IMR-90 (cell line): ENCODE results near the gene CD177. TPM values are rescaled to one million over a fixed set of nuclear protein-coding genes. Genes with fewer than 3 reads are reported as not detected.
"Not testable (repeated sequence)": the region's sequence is repeated elsewhere in the genome, so short reads cannot be mapped to it uniquely, and the experiment has no call there.

Source experiments
- ATAC-seq: fragments of 200-7000 bp; cut with Tn5 transposase; 2 replicates; pipeline ENCODE4 v1.9.1; 2020; ENCODE audit warnings: low read depth, mild to moderate bottlenecking, moderate library complexity
- BruUV-seq: library from RNA; stranded (reverse); fragments of 400-500 nt; replicated peaks from 2 replicates; lab custom pipeline; 2021; lab: Mats Ljungman, UMichigan
- CTCF ChIA-PET: fragments of 300-600 bp; formaldehyde crosslinking; extraction: SDS; loops from one replicate; lab custom pipeline; 2021; ENCODE audit warnings: antibody characterized with exemption; lab: Yijun Ruan, JAX
- POLR2A ChIA-PET: fragments of 300-600 bp; sonication (Branson Sonifier 250); formaldehyde crosslinking; loops from one replicate; lab custom pipeline; 2022; ENCODE audit warnings: antibody characterized with exemption; ENCODE audit not compliant: unreplicated experiment; lab: Charles Lee
- DNase-seq: peaks from one replicate; pipeline ENCODE4 v3.0.0; 2013
- H2AFZ ChIP-seq: replicated peaks from 2 replicates; pipeline ENCODE3; 2013; ENCODE audit warnings: low read length, mild to moderate bottlenecking; ENCODE audit not compliant: poor library complexity
- H2AK5ac ChIP-seq: 2 replicates; pipeline ENCODE4 v1.6.1; 2013; ENCODE audit warnings: low read depth, low read length, inconsistent platforms
- H2AK9ac ChIP-seq: replicated peaks from 2 replicates; pipeline ENCODE3; 2013; ENCODE audit warnings: mild to moderate bottlenecking, low read depth, low read length, moderate library complexity; ENCODE audit not compliant: poor library complexity
- H2BK120ac ChIP-seq: 2 replicates; pipeline ENCODE4 v1.6.1; 2013; ENCODE audit warnings: low read depth, low read length, inconsistent platforms
- H2BK15ac ChIP-seq: 3 replicates; pipeline ENCODE4 v1.6.1; 2013; ENCODE audit warnings: low read depth, low read length, inconsistent platforms
- H2BK20ac ChIP-seq: 2 replicates; pipeline ENCODE4 v1.6.1; 2013; ENCODE audit warnings: low read depth, mild to moderate bottlenecking, inconsistent platforms, low read length, moderate library complexity
- H2BK5ac ChIP-seq: 2 replicates; pipeline ENCODE4 v1.6.1; 2013; ENCODE audit warnings: mild to moderate bottlenecking, low read depth, low read length, inconsistent platforms; ENCODE audit not compliant: poor library complexity, severe bottlenecking
- H3K14ac ChIP-seq: replicated peaks from 2 replicates; pipeline ENCODE4 v1.6.1; 2013; ENCODE audit warnings: low read depth, low read length, inconsistent platforms
- H3K18ac ChIP-seq: 2 replicates; pipeline ENCODE4 v1.6.1; 2013; ENCODE audit warnings: low read depth, low read length, control low read depth
- H3K23ac ChIP-seq: 2 replicates; pipeline ENCODE4 v1.6.1; 2013; ENCODE audit warnings: low read depth, low read length, inconsistent platforms
- H3K27ac ChIP-seq: 2 replicates; pipeline ENCODE4 v1.5.1; 2013; ENCODE audit warnings: mild to moderate bottlenecking, control low read depth, low read length; ENCODE audit not compliant: insufficient read depth
- H3K27me3 ChIP-seq: 2 replicates; pipeline ENCODE4 v1.6.1; 2013; ENCODE audit warnings: low read length; ENCODE audit not compliant: control insufficient read depth, insufficient read depth
- H3K36me3 ChIP-seq: 2 replicates; pipeline ENCODE4 v1.6.1; 2013; ENCODE audit warnings: low read length, mixed read lengths; ENCODE audit not compliant: control insufficient read depth, insufficient read depth
- H3K4ac ChIP-seq: 2 replicates; pipeline ENCODE4 v1.6.1; 2013; ENCODE audit warnings: low read depth, low read length, inconsistent platforms
- H3K4me1 ChIP-seq: 2 replicates; pipeline ENCODE4 v1.6.1; 2013; ENCODE audit warnings: low read length, mixed read lengths; ENCODE audit not compliant: control insufficient read depth, insufficient read depth
- H3K4me2 ChIP-seq: 2 replicates; pipeline ENCODE4 v1.6.1; 2013; ENCODE audit warnings: low read depth, mild to moderate bottlenecking, control low read depth, low read length, moderate library complexity
- H3K4me3 ChIP-seq: 2 replicates; pipeline ENCODE4 v1.5.1; 2013; ENCODE audit warnings: low read depth, mild to moderate bottlenecking, control low read depth, low read length, moderate library complexity; ENCODE audit not compliant: insufficient read depth
- H3K56ac ChIP-seq: 2 replicates; pipeline ENCODE4 v1.6.1; 2013; ENCODE audit warnings: low read length, inconsistent platforms; ENCODE audit not compliant: insufficient read depth; ENCODE audit errors: extremely low read depth
- H3K79me1 ChIP-seq, 2 experiments: 2 replicates each; pipeline ENCODE4 v1.6.1; 2013; ENCODE audit warnings: low read length in 2 of 2, inconsistent platforms in 1 of 2, low read depth in 1 of 2
- H3K9ac ChIP-seq: 2 replicates; pipeline ENCODE4 v1.6.1; 2013; ENCODE audit warnings: low read depth, low read length, control low read depth
- H3K9me1 ChIP-seq: 2 replicates; pipeline ENCODE4 v1.6.1; 2013; ENCODE audit warnings: low read length, inconsistent platforms; ENCODE audit not compliant: insufficient read depth
- H3K9me3 ChIP-seq: 2 replicates; pipeline ENCODE4 v1.6.1; 2013; ENCODE audit warnings: low read length; ENCODE audit not compliant: control insufficient read depth, insufficient read depth
- H4K20me1 ChIP-seq: 2 replicates; pipeline ENCODE4 v1.6.1; 2013; ENCODE audit warnings: low read length, inconsistent platforms; ENCODE audit not compliant: insufficient read depth
- H4K5ac ChIP-seq: 2 replicates; pipeline ENCODE4 v1.6.1; 2013; ENCODE audit warnings: mild to moderate bottlenecking, low read depth, low read length, control low read depth
- H4K8ac ChIP-seq, 2 experiments: 2 replicates each; pipeline ENCODE4 v1.6.1; 2013; ENCODE audit warnings: low read depth in 2 of 2, low read length in 2 of 2, control low read depth in 1 of 2, inconsistent platforms in 1 of 2
- H4K91ac ChIP-seq: 2 replicates; pipeline ENCODE4 v1.6.1; 2013; ENCODE audit warnings: low read depth, low read length, inconsistent platforms; ENCODE audit not compliant: insufficient read depth
- BHLHE40 ChIP-seq: fragments of 150-350 bp; IDR thresholded peaks from 2 replicates; pipeline ENCODE4 v1.6.1; 2016; ENCODE audit warnings: mild to moderate bottlenecking, low read depth, low read length
- CHD1 ChIP-seq: IDR thresholded peaks from 2 replicates; pipeline ENCODE4 v1.6.1; 2012; ENCODE audit warnings: low read depth, low read length, improper control_type of control experiment
- MAFK ChIP-seq: IDR thresholded peaks from 2 replicates; pipeline ENCODE4 v1.6.1; 2012; ENCODE audit warnings: low read depth, low read length, improper control_type of control experiment
- RAD21 ChIP-seq: IDR thresholded peaks from 2 replicates; pipeline ENCODE4 v1.6.1; 2012; ENCODE audit warnings: low read length, improper control_type of control experiment
- USF2 ChIP-seq: fragments of 150-350 bp; IDR thresholded peaks from 2 replicates; pipeline ENCODE4 v1.6.1; 2017; ENCODE audit warnings: mild to moderate bottlenecking, antibody characterized with exemption, low read length, low read depth
- WGBS, 2 experiments: methylation state at CpG; one replicate each; pipeline versions ENCODE4 v1.1.5 to v1.1.7; 2013; ENCODE audit warnings: missing lambda C conversion rate in 2 of 2; ENCODE audit not compliant: insufficient read length in 1 of 2; ENCODE audit errors: extremely low coverage in 2 of 2; 5-methylcytosine and 5-hydroxymethylcytosine counted together
- dilution Hi-C: fragments of 300-500 bp; cut with HindIII; formaldehyde crosslinking; loops from one replicate; pipeline ENCODE4 v1.14.3; 2018; ENCODE audit warnings: low sequenced_read_pairs; ENCODE audit not compliant: unreplicated experiment
- in situ Hi-C: fragments of 300-500 bp; cut with MboI; formaldehyde crosslinking; loops from 3 replicates; pipeline ENCODE4 v1.14.3; 2019; ENCODE audit warnings: low sequenced_read_pairs, inconsistent platforms, mixed read lengths
- intact Hi-C: fragments of 100-400 bp; cut with micrococcal nuclease; formaldehyde crosslinking; loops from 2 replicates; pipeline ENCODE4 v1.10.0; 2022
- polyA plus RNA-seq, 3 experiments: library from polyadenylated mRNA; depleted of rRNA; stranded (reverse); fragments of >200 nt; gene quantifications; 2 replicates each; pipeline ENCODE4 v1.2.3, GENCODE V29; 2012; ENCODE audit warnings: low replicate concordance in 1 of 3
- total RNA-seq: library from RNA; depleted of rRNA; stranded (reverse); fragments of >200 nt; gene quantifications from 2 replicates; pipeline ENCODE4 v1.2.3, GENCODE V29; 2012

The CD177 gene
- total and polyA plus RNA-seq, 2 of the 4 experiments (the other 2 are of a cell fraction): 0.14 TPM; not detected in 1

- no peak overlapping the region for H4K8ac ChIP-seq
- H3K56ac ChIP-seq: no peak overlapping the region
- H3K4me3 ChIP-seq: no peak overlapping the region
- no peaks in the 10 kb centered on the region for H3K9me3 ChIP-seq
- ATAC-seq: no peak
- dilution Hi-C loops: no loop called here
- H3K23ac ChIP-seq: no peak overlapping the region
- no peak overlapping the region for H3K4me2 ChIP-seq
- H4K91ac ChIP-seq: no peak overlapping the region
- no peak overlapping the region for H2BK15ac ChIP-seq
- no peak overlapping the region for H2AK5ac ChIP-seq
- no peak overlapping the region for H3K14ac ChIP-seq
- no peaks in the 10 kb centered on the region for H3K79me1 ChIP-seq
- no TSS peak for BruUV-seq
- CTCF ChIA-PET: interaction anchor here (0.6 kb wide), 1 partner anchor 637 kb away, joined by 3 read pairs; no protein-coding TSS in a partner anchor
- intact Hi-C loops: no loop called here
- no peak overlapping the region for H2BK5ac ChIP-seq
- H3K4ac ChIP-seq: no peak overlapping the region
- no peak overlapping the region for H2AFZ ChIP-seq
- no peak for DNase-seq
- H2BK20ac ChIP-seq: no peak overlapping the region
- H2BK120ac ChIP-seq: no peak overlapping the region
- peaks cover 16% of the 10 kb centered on the region for H3K27me3 ChIP-seq
- no peaks in the 10 kb centered on the region for H3K36me3 ChIP-seq
- no peaks in the 10 kb centered on the region for H3K9me1 ChIP-seq
- no peaks in the 10 kb centered on the region for H4K20me1 ChIP-seq
- POLR2A ChIA-PET: no interaction called here
- no peaks in the 10 kb centered on the region for H3K4me1 ChIP-seq
- no peak overlapping the region for H2AK9ac ChIP-seq
- H3K9ac ChIP-seq: no peak overlapping the region
- WGBS, 2 experiments: no CpG with 5 or more reads among the region's 2 CpGs
- TF ChIP-seq RAD21: no peak
- TF ChIP-seq CHD1: no peak
- no peak for TF ChIP-seq MAFK
- TF ChIP-seq USF2: no peak
- TF ChIP-seq BHLHE40: no peak
- H3K27ac ChIP-seq: no peak overlapping the region
- H4K5ac ChIP-seq: no peak overlapping the region
- H3K18ac ChIP-seq: no peak overlapping the region
- in situ Hi-C loops: no loop called here
Measured at GRCh38 chr19:43320546-43320945, 32.9 kb upstream of the CD177 start.

DNA sequence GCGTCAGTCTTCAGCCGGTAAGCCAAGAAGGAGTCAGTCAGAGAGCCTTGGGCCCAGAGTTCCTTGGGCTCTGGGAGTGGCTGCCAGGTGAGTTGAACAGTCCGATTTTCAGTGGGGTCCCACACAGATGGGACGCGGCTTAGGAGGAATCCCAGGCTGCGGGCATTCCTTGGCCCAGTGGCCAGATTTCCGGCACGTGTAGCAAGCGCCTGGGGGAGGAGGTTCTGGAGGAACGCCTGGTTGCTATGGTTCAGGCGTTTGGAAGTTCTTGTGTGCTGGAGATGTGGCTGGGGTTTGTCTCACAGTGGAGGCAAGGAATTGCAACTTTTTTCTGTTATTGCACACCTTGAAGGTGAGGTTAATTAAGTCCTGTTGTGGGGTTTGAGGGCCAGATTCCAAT lies 26.7 kb upstream of the CD177 start:
- H3K9me3 ChIP-seq, BruUV-seq, DNase-seq, H3K4me2 ChIP-seq, POLR2A ChIA-PET, intact Hi-C loops, H3K18ac ChIP-seq, H4K20me1 ChIP-seq, H4K91ac ChIP-seq, H4K8ac ChIP-seq, H2AFZ ChIP-seq, H3K4me1 ChIP-seq, H3K9ac ChIP-seq, H4K5ac ChIP-seq, dilution Hi-C loops, H3K36me3 ChIP-seq, CTCF ChIA-PET, H3K79me1 ChIP-seq, H2BK20ac ChIP-seq, ATAC-seq, H2BK5ac ChIP-seq, H3K56ac ChIP-seq, H3K14ac ChIP-seq, H3K4ac ChIP-seq, H3K9me1 ChIP-seq, H3K27ac ChIP-seq, in situ Hi-C loops, H2BK120ac ChIP-seq, H3K23ac ChIP-seq, H2AK9ac ChIP-seq, H2AK5ac ChIP-seq, H2BK15ac ChIP-seq, H3K4me3 ChIP-seq: not testable (repeated sequence)
- no CpG with 5 or more reads among the region's 11 CpGs for WGBS, 2 experiments
- H3K27me3 ChIP-seq: peaks cover 17% of the 10 kb centered on the region
